CD4-positive, alpha-beta T cell treated with Interleukin-12 subunit alpha and Interleukin-12 subunit beta, for 1 hour (primary cell): ENCODE results near the gene CNNM3.
A peak's percentile ranks its signal among the peaks of the same experiment; 100 is the strongest.

Source experiments
- DNase-seq: peaks from one replicate; pipeline ENCODE4 v3.0.0-alpha.2; 2020

Gene CNNM3

GRCh38 chr2:96819128-96819875, 3.2 kb downstream of the CNNM3 start:
- DNase-seq = no peak

GRCh38 chr2:96819876-96820511, 3.9 kb downstream of the CNNM3 start:
- DNase-seq = no peak

GRCh38 chr2:96821113-96821675, 5.1 kb downstream of the CNNM3 start:
- DNase-seq = no peak

DNA sequence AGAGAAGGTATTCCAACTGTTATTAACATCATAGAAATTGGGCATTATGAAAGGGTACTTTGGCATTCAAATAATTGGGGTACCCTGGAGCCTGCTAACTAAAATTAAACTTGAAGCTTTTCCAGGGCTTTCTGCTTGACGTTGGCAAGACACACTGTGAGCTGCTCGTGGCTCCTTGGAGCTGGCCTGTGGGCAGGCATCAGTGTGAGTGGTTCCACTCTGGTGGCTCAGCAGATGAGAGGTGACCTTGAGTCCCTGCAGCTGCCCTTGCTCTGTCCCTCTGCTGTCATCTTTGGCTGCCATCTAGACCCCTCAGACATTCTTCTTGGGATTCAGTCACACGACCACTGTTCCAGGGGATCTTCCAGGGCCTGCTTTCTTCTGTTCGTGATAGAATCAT, 6.7 kb downstream of the CNNM3 start:
- no peak for DNase-seq

GRCh38 chr2:96823198-96823597, 7.1 kb downstream of the CNNM3 start:
- DNase-seq = no peak

- DNase-seq = no peak
Measured at GRCh38 chr2:96824079-96824870, 8.2 kb downstream of the CNNM3 start.

- DNase-seq = no peak
Measured at GRCh38 chr2:96825057-96825456, 9.0 kb downstream of the CNNM3 start.

GRCh38 chr2:96826546-96827278, 10.6 kb downstream of the CNNM3 start:
- no peak for DNase-seq

DNA sequence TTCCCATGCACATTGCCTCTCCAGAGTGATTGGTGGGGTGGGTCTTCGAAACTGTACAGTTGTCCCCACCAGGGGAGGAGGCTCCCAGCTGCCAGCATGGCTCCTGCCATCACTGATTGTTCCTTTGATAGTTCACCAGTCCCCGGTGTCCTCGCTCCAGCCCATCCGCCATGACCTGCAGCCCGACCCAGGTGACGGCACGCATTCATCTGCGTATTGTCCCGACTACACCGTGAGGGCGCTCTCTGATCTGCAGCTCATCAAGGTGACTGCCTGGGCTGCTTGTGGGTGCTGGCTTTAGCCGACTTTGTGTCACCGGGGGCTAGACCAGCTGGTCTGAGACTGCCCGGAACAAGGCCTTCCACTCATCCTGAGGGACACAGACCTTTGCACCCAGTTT, 12.4 kb downstream of the CNNM3 start:
- DNase-seq = no peak

- DNase-seq = no peak
Measured at GRCh38 chr2:96828874-96829273, 12.8 kb downstream of the CNNM3 start.

DNA sequence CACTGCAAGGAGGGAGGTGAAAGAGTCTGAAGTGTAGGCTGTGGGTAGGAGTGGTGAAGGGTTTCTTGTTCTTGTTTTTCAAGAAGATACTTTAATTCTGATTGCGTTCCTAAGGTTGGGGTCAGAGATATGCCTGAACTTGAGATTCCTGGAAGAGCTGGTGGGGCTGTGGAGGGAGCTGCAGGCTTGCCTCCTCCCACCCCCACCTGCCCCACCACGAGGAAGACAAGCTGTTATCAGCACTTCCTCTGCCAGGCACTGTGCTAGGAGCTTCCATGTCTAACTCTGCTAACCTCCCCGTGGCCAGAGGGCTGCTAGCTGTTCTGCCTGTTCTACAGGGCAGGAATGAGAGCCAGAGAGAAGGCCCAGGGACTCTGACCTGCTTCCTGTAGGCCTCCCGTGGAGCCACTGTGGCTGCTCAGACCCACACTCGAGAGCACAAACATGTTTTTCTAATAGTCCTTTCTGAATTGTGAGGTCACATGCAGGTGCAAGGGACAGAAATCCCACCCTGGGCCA, 14.0 kb downstream of the CNNM3 start:
- no peak for DNase-seq

- no peak for DNase-seq
Measured at GRCh38 chr2:96831679-96832078, 15.6 kb downstream of the CNNM3 start.

- no peak for DNase-seq
Measured at GRCh38 chr2:96832408-96832753, 16.3 kb downstream of the CNNM3 start.

- no peak for DNase-seq
Measured at GRCh38 chr2:96832754-96833507, 16.9 kb downstream of the CNNM3 start.

- DNase-seq = no peak
Measured at GRCh38 chr2:96835830-96836229, 19.8 kb downstream of the CNNM3 start.

- no peak for DNase-seq
Measured at GRCh38 chr2:96837575-96837974, 21.5 kb downstream of the CNNM3 start.

DNA sequence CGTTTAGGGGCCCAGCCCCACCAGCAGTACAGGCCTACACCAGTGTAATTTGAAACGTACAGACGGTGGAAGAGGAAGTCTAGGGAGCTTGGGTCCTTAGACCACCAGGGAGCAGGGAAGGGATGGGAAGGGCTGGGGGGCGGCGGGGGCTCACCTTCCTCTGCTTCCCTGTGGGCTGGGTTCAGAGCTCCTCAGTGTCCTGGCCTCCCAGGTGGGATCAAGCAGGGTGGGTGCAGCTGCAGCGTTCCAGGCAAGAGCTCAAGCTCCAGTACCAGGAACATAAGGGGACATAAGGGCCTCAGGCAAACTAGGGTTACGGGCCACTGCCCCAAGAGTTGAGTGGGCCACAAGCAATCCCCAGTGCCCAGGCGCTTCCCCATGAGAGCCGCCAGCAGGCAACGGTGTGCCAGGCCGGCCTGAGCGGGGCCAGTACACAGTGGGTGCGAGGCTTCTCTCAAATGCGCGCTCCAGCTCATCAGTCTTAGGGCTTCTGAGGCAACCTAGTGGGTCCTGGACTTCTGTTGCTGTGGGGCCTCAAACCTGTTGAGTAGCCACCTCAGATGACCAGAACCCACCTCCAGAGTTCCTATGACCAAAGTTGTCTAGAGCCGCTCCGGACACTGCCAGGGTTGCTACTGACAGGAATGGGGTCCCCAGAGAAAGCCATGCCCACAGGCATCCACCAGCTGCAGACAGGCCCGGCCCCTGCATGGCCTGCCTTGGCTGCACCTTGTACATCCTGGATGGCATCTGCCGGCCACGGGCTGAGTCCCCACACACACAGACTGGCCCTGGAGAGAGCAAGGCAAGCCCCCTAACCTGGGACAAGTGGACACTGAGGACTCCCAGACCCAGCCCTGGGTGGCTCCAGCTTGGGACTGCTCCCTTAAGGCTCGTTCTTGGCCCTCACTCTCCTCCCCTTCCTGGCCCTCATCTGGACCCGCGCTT, 22.6 kb downstream of the CNNM3 start:
- no peak for DNase-seq

DNA sequence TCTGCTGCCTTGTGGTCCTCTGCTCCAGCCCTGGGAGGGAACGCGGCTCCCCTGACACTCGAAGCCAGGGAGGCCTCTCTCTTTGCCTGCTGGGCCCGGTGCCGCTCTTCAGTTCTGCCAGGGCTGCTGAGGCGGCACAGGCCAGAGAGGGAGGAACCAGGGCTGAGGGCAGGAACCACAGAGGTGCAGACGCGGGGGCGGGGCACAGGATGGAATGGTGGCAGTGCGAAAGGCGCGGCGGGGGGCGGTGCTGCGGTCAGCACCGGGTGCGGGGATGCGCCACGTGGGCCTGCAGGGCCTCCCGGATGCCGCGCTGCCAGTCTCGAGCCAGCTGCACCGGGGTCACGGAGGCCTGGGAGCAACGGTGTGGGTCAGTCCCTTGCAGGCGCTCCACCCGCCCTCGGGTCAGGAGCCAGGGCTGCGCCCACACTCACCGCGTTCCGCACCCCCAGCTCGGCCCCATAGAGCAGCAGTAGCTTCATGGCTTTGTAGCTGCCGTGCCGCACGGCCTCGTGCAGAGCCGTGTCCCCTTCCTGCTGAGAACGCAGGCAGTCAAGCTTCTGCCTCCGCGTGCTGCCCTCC, 23.3 kb downstream of the CNNM3 start:
- DNase-seq = peak; percentile 82

GRCh38 chr2:96839875-96840850, 24.1 kb downstream of the CNNM3 start:
- DNase-seq = no peak
